GM06990 (cell line): ENCODE data around the gene PRICKLE4.

Experiments
- DNase-seq: peaks from one replicate; pipeline ENCODE4 v3.0.0-alpha.2; 2011; ENCODE audit not compliant: insufficient read length; ENCODE audit errors: extremely low read depth
- H3K27me3 ChIP-seq: replicated peaks from 2 replicates; pipeline ENCODE4 v1.6.0; 2011; ENCODE audit warnings: low read length; ENCODE audit not compliant: control insufficient read depth, insufficient read depth
- H3K36me3 ChIP-seq: 2 replicates; pipeline ENCODE4 v1.5.1; 2011; ENCODE audit warnings: low read length; ENCODE audit not compliant: control insufficient read depth, insufficient read depth
- H3K4me3 ChIP-seq: replicated peaks from 2 replicates; pipeline ENCODE4 v1.5.1; 2011; ENCODE audit warnings: low read depth, mild to moderate bottlenecking, control low read depth, low read length
- CTCF ChIP-seq: IDR thresholded peaks from 2 replicates; pipeline ENCODE4 v1.5.1; 2011; ENCODE audit warnings: low read length, control low read depth, mild to moderate bottlenecking, inconsistent platforms; ENCODE audit not compliant: insufficient read depth, poor library complexity, severe bottlenecking

PRICKLE4 gene

GRCh38 chr6:41733707-41734665, 46.6 kb upstream of the PRICKLE4 start:
- Histone ChIP-seq H3K27me3 (no peaks in the 10 kb centered on the region), H3K4me3 (peak overlapping the region; percentile 78), H3K36me3 (no peaks in the 10 kb centered on the region)
- no peak for TF ChIP-seq CTCF
- DNase-seq, result peak; percentile 94

GRCh38 chr6:41734666-41735426, 45.7 kb upstream of the PRICKLE4 start:
- peak; percentile 90 for DNase-seq
- H3K4me3 ChIP-seq, result peak overlapping the region; percentile 78
- no peak for TF ChIP-seq CTCF
- H3K36me3 ChIP-seq, result no peaks in the 10 kb centered on the region
- H3K27me3 ChIP-seq, result no peaks in the 10 kb centered on the region

GRCh38 chr6:41735427-41736185, 45.0 kb upstream of the PRICKLE4 start, which contains the start of gene TFEB:
TFEB (minus strand) TSS chr6:41735608; CDS start chr6:41691213, 44,395 bp downstream.
- H3K36me3 ChIP-seq, result no peaks in the 10 kb centered on the region
- H3K27me3 ChIP-seq, result no peaks in the 10 kb centered on the region
- peak within 1 kb of the TSS; percentile 78 for H3K4me3 ChIP-seq
- peak; percentile 79 for TF ChIP-seq CTCF
- DNase-seq, result peak; percentile 90

- DNase-seq, result no peak
- Histone ChIP-seq H3K36me3 (no peaks in the 10 kb centered on the region), H3K27me3 (no peaks in the 10 kb centered on the region), H3K4me3 (no peak overlapping the region)
- no peak for TF ChIP-seq CTCF
These were observed 44.3 kb upstream of the PRICKLE4 start for GRCh38 chr6:41736186-41736733.
